Mammary epithelial cell (primary cell): ENCODE results near the gene KRT28.

ENCODE experiments used
- EZH2 ChIP-seq: IDR thresholded peaks from 2 replicates; pipeline ENCODE4 v1.6.1; 2012; ENCODE audit warnings: low read length, inconsistent platforms, borderline replicate concordance
- TF ChIP-seq, protein P1 (sequence below), 2 donors: IDR thresholded peaks in 1 of 2; conservative IDR thresholded peaks in 1 of 2; 2 replicates each; pipeline ENCODE4 v1.5.1; 2011 to 2012; ENCODE audit warnings: inconsistent platforms in 2 of 2, low read length in 2 of 2, mild to moderate bottlenecking in 2 of 2, control low read depth in 1 of 2, low read depth in 1 of 2; ENCODE audit not compliant: insufficient read depth in 1 of 2; ENCODE audit errors: extremely low read depth in 1 of 2

DNA sequence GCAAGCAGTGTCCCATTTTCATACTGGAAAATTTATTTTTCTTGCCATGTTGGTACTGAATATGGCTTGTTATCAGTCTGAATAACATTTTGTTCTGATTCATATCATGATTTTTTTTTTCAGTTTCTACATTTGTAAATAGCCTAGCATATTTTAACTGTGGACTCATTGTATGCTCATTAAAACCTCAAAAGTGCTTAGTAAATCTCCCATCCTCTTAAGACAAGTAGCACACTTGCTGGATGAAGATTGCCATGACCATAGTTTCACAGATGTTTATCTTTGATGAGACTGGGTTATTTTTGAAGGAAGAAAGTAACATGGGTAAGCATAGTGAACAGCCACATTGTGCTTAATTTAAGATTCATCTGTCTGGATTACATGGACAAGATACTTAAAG lies 21.8 kb upstream of the KRT28 start:
- TF ChIP-seq, protein P1, sequence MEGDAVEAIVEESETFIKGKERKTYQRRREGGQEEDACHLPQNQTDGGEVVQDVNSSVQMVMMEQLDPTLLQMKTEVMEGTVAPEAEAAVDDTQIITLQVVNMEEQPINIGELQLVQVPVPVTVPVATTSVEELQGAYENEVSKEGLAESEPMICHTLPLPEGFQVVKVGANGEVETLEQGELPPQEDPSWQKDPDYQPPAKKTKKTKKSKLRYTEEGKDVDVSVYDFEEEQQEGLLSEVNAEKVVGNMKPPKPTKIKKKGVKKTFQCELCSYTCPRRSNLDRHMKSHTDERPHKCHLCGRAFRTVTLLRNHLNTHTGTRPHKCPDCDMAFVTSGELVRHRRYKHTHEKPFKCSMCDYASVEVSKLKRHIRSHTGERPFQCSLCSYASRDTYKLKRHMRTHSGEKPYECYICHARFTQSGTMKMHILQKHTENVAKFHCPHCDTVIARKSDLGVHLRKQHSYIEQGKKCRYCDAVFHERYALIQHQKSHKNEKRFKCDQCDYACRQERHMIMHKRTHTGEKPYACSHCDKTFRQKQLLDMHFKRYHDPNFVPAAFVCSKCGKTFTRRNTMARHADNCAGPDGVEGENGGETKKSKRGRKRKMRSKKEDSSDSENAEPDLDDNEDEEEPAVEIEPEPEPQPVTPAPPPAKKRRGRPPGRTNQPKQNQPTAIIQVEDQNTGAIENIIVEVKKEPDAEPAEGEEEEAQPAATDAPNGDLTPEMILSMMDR (conservative IDR thresholded peaks at IDR 0.05 in 1 of 2, IDR thresholded peaks at IDR 0.05 in 1 of 2; ENCODE audit: extremely low read depth in 1 of 2, insufficient read depth in 1 of 2, low read depth in 1 of 2, low read length in 2 of 2): no peak
- no peak for TF ChIP-seq EZH2
